Measurements from ENCODE around the gene RPS6KL1. TPM values are rescaled to one million over a fixed set of nuclear protein-coding genes. Genes with fewer than 3 reads are reported as not detected.

RPS6KL1 gene
- total and polyA plus RNA-seq, 12 donors = 10.3 to 27.1 (median 21.9) TPM

- Histone ChIP-seq H3K27ac (peak overlapping the region in 5 of 10 donors; percentile 41 to 76 (median 54)), H3K4me3 (no peak overlapping the region), H3K9me3 (no peaks in the 10 kb centered on the region), H3K4me1 (peaks cover 8 to 72% (median 42%) of the 10 kb centered on the region in 9 donors), H3K27me3 (peaks cover 0 to 13% (median 0%) of the 10 kb centered on the region in 7 donors), H3K36me3 (peaks cover 0 to 61% (median 4%) of the 10 kb centered on the region in 9 donors)
- ATAC-seq (no peak), DNase-seq (no peak)
- intact Hi-C loops (cut with DNase I) = loop anchor here in 9 of 10 donors (2.0 to 10.0 kb wide), 8 partner anchors 33 to 141 kb away; partner anchors contain the start of genes EIF2B2 (in 6 of the 9) and ZC2HC1C (in 1 of the 9)
- 91 to 92% methylated on average over 13 of the region's 13 CpGs for WGBS, 2 donors
- no peak for TF ChIP-seq CTCF (IDR thresholded peaks at IDR 0.05)
Observed at GRCh38 chr14:74947353-74948227, 24.5 kb upstream of the RPS6KL1 start.

GRCh38 chr14:74946659-74947281 lies 23.7 kb upstream of the RPS6KL1 start:
- no peak for DNase-seq
- peak in 3 of 9 donors; percentile 1 to 11 (median 4) for TF ChIP-seq CTCF (IDR thresholded peaks at IDR 0.05)
- intact Hi-C loops (cut with DNase I) = loop anchor here in 9 of 10 donors (2.0 to 10.0 kb wide), 8 partner anchors 32 to 142 kb away; partner anchors contain the start of genes EIF2B2 (in 6 of the 9) and ZC2HC1C (in 1 of the 9)
- peaks cover 0 to 60% (median 4%) of the 10 kb centered on the region in 9 donors for H3K36me3 ChIP-seq
- peak overlapping the region in 8 of 10 donors; percentile 0 to 76 (median 48) for H3K27ac ChIP-seq
- peak; percentile 49 to 66 (median 55) for ATAC-seq
- H3K9me3 ChIP-seq = no peaks in the 10 kb centered on the region
- H3K27me3 ChIP-seq = peaks cover 0 to 6% (median 0%) of the 10 kb centered on the region in 7 donors
- H3K4me3 ChIP-seq = peak overlapping the region in 3 of 10 donors; percentile 4 to 21 (median 17)
- WGBS, 2 donors = 17 to 18% methylated on average over 5 of the region's 5 CpGs
- H3K4me1 ChIP-seq = peaks cover 15 to 72% (median 44%) of the 10 kb centered on the region in 9 donors

GRCh38 chr14:74945852-74946658 lies 23.0 kb upstream of the RPS6KL1 start:
- 42 to 45% methylated on average over 17 of the region's 17 CpGs for WGBS, 2 donors
- Histone ChIP-seq H3K27me3 (peaks cover 0 to 4% (median 0%) of the 10 kb centered on the region in 7 donors), H3K36me3 (peaks cover 0 to 60% (median 4%) of the 10 kb centered on the region in 9 donors), H3K27ac (peak overlapping the region in 7 of 10 donors; percentile 8 to 76 (median 54)), H3K4me1 (peaks cover 14 to 72% (median 44%) of the 10 kb centered on the region in 9 donors), H3K9me3 (no peaks in the 10 kb centered on the region), H3K4me3 (peak overlapping the region in 3 of 10 donors; percentile 4 to 21 (median 17))
- DNase-seq (peak; percentile 76 to 83), ATAC-seq (peak; percentile 74 to 86 (median 81))
- peak; percentile 89 to 96 (median 95) for TF ChIP-seq CTCF (IDR thresholded peaks at IDR 0.05)
- intact Hi-C loops (cut with DNase I) = loop anchor here in 9 of 10 donors (2.0 to 10.0 kb wide), 8 partner anchors 31 to 143 kb away; partner anchors contain the start of genes EIF2B2 (in 6 of the 9) and ZC2HC1C (in 1 of the 9)
